Iris pigment epithelial cell (primary cell): ENCODE results near the gene PCBP3.
A peak's percentile ranks its signal among the peaks of the same experiment; 100 is the strongest.
"Not testable (repeated sequence)": the region's sequence is repeated elsewhere in the genome, so short reads cannot be mapped to it uniquely, and the experiment has no call there.

ENCODE experiments used
- DNase-seq: peaks from one replicate; pipeline ENCODE4 v3.0.0-alpha.2; 2011; ENCODE audit warnings: low read depth

Gene PCBP3

DNA sequence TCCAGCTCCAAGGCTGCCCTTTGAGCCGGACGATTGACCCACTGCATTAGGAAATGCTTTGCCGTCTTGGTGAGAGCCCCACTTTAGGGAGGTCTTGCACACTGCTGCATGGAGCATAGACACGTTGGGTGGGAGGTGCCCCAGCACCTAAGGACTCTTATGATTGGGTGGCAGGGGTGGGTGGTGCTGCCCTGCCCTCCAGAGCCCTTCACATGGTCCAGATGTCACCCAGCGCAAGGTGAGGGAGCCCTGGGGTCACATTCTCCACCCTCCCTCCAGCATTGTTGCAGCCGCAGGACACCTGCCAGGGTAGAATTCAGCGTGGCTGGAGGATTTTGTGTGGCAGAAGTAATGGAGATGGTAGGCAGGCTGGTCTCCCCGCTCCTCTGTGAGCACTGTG is 200.7 kb downstream of the PCBP3 start:
- DNase-seq: no peak

DNA sequence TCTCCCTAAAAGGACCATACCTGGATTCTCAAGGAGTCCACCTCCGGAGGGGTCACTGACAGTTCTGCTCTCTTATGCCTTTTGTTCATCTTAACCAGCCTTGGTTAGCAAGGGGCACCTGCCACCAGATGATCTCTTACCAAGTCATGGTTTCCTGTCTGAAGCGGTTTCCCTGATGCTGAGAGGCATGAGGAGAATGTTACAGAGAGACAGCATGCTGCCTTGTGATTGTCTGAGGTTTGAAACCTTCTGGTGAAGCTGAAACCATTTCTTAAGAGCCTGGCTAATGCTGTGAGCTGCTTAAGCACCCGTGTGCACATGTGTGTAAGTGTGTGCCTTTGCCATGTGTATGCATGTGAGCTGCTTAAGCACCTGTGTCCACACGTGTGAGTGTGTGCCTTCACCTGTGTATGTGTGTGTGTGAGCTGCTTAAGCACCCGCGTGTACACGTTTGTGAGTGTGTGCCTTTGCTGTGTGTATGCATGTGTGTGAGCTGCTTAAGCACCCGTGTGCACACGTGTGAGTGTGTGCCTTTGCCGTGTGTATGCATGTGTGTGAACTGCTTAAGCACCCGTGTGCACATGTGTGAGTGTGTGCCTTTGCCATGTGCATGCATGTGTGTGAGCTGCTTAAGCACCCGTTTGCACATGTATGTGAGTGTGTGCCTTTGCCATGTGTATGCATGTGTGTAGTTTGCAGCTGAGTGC is 201.7 kb downstream of the PCBP3 start:
- DNase-seq: peak; percentile 34

DNA sequence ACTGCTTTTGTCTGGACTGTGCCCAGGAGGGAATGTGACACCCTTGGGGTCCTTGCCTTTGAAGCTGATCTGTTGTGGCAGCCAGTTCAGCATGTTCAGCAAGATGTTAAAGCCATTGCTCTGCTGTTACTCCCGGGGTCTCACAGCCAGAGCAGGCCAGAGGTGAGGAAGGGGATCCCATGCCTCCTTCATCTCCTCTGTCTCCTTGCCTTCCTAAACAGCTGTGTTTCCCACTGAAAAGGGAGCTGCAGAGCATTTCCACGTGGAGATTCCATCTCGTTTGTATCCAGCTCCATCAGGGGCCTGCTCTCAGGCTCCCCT is 202.2 kb downstream of the PCBP3 start:
- DNase-seq: no peak

DNA sequence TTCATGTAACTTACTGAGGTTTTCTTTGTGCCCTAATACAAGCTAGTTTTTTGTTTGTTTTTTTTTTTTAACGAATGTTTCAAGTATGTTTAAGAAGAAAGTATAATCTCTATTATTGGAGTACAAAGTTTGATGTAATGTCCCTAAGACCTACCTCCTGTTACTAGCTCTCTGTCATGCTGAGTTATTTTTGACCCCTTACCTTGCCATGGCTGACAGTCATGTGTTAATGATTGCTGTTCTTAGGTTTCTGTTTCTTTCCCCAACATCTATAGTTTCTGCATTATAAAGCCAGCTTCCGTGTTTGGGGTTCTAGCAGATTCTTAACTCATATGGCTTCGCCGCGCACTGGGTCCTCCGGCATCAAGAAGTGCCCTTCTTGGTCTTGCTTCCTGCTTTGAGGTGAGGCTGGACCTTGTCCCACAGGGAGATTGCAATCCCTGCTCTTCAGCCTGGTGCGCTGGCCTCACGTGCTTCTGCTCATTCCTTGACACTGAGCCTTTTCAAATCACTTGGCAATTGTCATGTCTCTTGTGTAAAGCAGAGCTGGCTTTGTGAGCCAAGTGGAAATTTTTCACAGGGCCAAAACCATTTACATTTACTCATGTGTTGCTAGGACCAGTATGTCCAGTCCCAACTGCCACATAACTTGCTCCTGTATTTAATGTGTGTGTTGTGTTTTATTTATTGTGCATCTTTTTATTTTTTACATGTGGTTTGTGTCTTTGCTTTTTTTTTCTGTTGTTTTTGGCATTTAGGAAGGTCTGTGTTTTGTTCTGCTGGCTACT is 203.0 kb downstream of the PCBP3 start:
- DNase-seq: no peak

DNA sequence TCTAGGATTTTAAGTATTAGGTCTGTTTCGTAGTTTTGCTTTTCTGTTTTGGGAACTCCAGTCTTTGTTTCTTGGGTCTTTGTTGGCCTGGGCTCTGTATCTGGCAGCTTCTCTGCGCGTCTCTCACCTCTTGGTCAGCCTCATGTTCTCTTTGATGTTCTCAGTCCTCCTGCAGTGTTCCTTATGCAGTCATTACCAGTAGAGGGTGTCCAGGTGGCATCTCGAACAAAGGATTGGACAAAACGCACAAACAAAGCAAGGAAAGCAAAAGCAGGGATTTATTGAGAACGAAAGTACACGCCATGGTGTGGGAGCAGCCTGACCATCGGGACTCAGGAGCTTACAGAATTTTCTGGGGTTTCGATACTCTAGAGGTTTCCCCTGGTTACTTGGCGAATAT is 204.3 kb downstream of the PCBP3 start:
- DNase-seq: no peak

DNA sequence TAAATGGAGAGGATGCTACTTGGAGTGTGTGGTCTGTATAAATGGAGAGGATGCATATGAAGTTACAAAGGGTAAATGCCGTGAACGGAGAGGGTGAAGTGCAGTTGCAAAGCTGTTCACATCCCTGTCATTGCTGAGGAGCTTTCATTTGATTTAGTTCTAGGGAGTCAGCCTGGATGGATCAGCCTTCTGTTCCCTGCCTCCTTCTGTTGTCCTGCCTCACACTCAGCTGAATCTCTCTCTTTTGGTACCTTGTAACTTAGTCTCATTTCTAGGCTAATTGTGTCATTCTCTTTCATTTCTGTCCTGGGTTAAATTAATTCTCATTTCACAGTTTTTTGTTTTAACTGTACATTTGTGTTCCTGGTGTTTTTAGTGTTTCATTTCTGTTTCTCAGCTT is 204.8 kb downstream of the PCBP3 start:
- DNase-seq: no peak

DNA sequence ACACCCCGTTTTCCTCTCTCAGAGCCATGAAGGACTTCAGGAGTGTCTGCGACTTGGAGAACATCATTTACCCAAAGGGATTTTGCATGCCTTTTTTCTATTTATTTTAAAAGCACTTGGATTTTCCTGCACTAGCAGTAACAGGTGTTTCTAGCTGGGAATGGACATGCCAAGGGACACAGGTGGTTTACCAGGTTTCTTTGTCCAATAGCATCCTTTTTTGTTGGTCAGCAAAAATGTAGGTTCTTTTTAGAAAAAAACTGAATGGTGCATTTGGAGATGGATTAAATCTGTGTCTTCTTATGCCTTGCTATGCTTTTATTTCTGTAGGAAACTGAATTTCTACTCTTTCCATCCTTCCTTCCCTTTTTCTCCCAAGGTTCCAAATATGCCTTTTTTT is 205.3 kb downstream of the PCBP3 start:
- DNase-seq: no peak

DNA sequence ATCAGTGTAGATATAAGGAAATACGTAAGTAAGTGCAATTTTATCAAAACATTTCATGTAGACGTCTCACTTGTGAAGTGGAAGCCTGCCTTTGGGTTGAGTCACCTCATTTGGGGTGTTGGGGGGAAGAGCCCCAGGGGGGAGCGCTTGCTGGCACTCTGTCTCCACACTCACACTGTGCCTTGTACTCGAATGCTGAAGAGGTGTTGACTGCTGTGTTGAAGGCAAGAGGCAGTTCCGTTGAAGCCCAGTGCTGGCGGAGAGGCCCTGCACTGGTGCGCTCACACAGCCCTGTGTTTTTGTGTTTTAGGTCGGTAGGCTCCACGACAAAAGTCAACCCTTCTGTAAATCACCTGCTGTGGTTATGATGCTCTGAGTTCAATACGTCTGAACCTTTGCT is 206.1 kb downstream of the PCBP3 start:
- DNase-seq: no peak

DNA sequence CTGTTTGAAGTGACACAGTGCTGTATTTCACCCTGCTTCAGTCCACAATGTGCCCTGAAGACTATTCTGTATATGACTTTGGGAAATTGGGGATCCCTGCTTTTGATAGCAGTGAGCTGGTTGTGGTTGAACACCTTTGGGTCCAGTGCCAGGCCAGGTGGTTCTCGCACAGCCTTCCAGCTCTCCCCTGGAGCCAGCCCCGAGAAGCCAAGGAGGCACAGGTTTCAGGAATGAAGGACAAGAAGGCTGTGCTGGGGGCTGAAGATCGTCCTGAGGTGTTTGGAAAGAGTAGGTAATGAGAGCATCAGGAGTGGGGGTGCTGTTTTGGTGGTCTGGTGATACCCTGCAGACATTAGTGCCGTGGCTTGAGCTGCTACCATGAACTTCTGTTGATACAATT is 206.7 kb downstream of the PCBP3 start:
- no peak for DNase-seq

DNA sequence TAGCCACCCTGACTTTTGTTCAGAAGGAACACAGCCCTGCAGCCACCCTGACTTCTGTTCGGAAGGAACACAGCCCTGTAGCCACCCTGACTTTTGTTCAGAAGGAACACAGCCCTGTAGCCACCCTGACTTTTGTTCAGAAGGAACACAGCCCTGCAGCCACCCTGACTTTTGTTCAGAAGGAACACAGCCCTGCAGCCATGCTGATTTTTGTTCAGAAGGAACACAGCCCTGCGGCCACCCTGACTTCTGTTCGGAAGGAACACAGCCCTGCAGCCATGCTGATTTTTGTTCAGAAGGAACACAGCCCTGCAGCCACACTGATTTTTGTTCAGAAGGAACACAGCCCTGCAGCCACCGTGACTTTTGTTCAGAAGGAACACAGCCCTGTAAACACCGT is 208.9 kb downstream of the PCBP3 start:
- not testable (repeated sequence) for DNase-seq

DNA sequence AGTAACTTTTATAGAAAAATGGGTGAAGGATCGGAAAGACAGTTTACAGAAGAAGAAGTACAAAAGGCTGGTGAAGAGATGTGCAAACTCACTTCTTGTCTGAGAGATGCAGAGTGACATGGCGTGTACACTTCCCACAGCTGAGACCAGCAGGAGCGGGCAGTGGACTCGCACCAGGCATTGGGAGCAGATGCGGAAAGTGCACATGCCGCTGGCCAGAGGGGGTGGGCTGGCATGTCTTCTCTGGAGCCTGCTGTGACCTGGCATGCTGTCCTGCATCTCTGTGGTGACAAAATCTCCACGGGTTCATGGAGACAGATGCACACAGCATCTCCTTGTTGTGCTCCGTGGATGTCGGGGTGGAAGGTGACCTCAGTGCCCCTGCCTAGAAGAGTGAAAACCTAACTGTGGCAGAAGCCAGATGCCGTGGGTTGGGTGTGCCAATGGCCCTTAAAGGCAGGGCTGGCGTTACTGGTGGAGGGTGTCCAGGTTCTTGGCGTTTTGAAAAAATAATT is 209.4 kb downstream of the PCBP3 start:
- DNase-seq: no peak

DNA sequence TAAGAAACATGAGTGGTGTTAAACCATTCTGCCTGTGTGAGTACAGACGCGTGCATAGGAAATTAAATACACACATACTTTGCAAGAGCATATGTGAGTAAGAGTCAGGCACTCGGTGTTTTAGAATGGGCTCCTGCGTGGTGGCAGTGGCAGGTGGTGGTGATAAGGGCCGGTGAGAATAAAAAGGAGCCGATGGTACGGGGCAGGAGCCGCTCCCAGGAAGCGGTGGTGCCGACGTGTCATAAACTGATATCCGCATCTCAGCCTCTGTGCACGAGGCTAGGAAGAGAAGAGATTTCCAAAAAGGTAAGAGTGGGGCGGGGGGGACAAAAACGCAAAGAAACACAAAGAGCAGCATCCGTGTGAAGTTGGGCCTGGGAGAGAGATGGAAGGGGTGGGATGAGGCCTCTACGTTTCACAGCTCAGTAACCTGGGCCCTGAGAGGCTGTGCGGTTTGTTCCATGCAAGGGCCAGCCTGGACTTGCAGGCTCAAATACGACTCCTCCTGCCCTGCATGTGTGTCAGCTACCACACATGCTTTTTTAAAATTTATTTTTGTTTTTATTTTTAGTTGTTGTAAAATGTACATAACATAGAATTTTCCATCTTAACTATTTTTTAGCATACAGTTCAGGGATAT is 210.3 kb downstream of the PCBP3 start:
- DNase-seq: no peak

DNA sequence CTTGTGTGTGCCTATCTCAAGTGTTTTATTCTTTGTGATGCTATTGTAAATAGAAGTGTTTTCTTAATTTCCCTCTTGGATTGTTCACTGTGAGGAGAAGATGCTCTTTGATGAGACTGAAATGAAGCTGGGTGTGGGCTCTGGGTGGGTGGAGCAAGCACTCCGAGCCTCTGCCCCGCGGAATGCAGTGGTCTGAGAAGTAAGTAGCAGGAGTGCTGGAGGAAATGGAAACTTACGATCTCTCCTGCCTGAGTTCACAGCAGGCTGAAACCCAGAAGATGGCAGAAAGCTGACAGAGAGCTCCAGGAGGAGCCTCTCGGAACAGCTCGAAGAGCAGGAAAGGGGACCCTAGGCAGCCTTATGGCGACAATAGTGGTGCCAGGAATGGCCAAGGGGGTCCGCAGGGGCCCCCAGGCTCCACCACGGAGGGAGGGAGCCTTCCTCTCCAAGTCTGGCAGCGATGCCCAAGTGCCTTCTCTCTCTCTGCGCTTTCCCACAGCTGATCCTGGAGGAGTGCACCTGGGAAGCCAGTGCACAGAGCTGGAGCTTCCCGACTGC is 211.2 kb downstream of the PCBP3 start:
- DNase-seq: peak; percentile 40

DNA sequence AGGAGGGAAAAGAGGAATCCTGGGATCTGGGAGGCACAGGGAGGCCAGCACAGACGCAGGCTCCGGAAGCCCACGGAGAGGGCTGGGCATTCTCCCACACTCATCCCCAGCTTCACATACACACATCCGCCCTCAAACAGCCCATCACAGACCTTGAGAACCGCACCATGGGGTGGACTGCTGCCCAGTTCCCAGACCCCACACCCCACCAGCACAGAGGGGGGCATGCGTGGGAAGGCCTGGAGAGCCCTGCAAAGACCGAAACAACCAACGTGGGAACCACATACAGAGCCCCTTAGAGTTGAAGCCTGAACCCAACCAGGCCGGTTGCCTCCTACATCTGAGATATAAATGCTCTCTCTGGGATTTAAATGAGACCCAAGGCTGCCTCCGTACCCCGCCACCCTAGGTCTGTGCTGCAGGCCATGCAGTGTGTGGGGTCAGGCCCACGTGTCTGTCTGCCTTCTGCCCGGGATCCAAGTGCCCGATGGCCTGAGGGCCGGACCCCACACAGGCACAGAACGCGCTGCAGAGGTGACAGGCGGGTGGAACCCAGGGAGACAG is 211.8 kb downstream of the PCBP3 start:
- DNase-seq: no peak

DNA sequence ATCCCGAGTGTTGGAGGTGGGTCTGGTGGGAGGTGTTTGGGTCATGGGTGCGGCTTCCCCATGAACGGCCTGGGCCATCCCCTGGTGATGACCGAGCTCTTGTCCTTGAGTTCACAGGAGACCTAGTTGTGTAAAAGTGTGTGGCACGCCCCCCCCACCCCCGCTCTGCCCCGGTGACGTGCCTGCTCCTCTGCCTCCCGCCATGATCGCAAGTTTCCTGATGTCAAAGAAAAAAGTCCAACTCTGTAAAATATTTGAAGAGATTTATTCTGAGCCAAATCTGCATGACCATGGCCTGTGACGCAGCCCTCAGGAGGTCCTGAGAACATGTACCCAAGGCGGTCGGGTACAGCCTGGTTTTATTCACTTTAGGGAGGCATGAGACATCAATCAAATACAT is 212.9 kb downstream of the PCBP3 start:
- DNase-seq: no peak

DNA sequence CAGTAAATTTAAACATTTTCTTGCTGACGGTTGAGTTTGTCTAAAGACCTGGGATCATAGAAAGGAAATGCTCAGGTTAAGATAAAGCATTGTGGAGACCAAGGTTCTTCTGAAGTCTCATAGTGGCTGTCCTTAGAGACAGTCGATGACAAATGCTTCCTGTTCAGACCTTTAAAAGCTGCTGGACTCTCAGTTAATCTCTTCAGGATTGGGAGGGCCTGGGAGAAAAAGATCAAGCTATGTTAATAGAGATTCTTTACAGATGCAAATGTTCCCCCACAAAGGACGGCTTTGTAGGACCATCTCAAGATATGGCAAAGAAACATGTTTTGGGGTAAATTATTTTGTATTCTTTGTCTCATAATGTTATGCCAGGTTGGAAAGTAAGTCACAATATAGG is 213.4 kb downstream of the PCBP3 start:
- DNase-seq: no peak

DNA sequence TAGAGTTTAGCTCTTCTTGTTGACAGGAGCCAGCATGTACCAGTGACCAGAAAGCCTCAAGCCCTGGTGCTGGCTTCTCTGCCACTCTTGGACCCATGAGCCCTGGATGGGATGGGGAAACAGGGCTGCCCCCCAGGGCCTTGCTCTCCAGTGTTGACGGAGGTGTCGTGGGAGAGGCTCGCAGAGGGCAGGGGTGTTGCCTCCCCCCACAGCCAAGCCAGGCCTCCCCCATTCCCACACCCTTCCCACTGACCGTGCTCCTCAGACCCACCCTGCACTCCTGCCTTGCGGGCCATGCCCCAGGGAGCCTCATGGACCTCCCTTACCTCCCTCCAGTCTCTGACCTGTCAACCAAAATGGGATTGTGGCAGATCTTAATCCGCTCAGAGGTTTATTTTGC is 214.2 kb downstream of the PCBP3 start:
- no peak for DNase-seq

DNA sequence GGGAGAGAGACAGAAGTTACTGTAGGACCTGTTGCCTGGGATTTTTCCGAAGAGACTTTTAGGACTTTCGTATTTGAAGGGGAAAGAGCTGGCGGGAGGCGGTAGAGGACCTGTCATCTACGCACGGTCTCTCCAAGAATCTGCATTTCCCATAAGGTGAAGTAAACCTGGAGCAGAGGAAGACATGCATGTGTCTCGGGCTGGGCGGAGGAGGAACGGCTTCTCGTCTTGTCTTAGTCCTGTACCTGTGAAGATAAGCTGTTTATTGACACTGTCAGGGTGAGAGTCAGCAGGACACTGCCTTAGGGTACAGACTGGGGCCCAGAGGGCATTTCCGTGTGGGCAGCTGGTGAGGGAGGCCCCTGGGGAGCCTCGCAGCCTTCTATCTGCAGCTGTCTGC is 214.7 kb downstream of the PCBP3 start:
- no peak for DNase-seq

DNA sequence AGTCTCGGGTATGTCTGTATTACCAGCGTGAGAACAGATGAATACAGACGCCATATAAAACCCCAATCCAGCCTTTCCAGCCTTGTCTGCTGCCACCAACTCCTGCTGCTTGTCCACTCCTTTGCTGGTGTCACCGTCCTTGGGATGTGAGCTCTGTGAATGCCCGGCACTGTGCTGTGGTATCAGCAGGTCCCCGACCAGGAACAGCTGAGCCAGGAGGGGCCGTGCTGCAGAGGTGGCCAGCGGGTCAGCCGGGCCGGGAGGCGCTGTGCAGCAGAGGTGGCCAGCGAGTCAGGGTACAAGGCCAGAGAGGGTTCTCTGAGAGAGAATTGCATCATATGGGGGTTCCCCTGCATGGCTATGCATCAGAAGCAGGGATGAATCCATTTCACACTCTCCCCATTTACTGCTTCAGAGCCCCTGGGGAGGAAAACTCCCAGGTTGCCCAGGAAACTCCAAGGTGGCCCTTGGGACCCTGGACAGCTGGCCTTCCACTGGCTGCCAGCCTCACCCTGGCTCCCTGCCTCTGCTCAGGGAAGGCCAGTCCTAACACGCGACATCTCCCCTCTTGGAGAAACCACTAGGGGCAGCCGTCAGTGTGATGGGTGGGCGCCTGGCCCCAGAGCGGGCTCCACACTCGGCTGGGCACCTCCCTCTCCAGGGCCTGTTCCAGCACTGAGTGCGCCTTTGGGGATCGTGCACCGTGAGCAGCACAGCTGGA is 215.7 kb downstream of the PCBP3 start:
- no peak for DNase-seq

DNA sequence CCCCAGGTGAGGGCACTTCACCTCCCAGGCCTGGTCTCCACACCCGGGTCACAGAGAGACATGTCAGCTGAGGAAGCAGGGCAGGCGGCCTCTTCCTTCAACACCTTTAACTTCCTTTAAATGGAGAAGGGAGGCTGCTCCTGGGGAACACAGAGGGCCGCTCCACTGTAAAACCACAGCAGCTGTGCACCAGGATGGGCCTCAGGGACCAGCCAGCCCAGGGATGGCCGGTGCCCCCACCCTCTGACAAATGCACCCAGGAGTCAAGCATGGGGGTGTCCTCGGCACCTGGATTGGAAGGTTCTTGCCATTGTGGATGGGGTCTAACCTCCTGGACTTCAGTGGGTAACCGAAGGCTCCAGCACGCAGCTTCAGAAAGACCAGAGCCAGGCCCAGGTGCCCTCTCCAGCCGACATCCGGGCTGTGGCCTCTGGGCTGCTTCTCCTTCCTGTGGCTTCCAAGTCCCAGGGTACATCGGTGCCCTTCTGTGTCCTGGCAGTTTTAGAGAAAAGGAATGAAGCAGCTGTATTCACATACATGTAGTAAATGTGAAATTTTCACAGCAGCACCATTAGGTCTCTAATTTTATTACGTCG is 216.3 kb downstream of the PCBP3 start:
- DNase-seq: no peak

DNA sequence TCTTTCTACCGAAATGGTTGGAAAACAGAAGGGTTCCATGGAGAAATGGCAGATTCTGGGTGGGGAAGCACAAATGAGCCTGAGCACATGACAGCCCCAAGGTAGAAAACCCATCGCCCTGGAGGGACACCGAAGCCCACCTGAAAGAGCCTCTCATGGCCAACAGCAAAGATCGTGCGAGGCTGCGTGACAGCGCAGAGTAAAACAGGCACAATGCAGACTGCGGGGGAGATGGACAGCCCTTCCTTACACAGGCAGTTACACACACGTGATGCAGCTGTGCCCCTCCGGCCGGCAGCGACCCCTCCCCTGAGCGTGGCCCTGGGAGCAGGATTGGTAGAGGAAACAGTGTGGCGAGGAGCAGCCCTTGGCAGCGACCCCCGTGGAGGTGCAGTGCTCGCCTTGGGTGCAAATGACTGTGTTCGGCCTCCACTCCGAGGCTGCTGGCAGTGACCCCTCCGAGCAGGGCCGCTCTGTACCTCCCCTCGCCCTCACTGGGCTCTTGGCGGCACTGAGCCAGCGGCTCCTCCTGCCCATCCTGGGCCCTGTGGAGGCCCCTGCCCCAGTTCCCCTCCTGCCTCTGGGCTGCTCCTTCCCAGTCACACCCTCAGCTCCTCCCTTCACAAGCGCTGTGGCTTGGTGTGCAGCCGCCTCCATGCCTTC is 217.1 kb downstream of the PCBP3 start:
- DNase-seq: no peak
